ENCODE results near the gene TFEB. TPM values are rescaled to one million over a fixed set of nuclear protein-coding genes. Genes with fewer than 3 reads are reported as not detected.

Gene TFEB
- total and polyA plus RNA-seq, 9 donors: 2.8 to 14.9 (median 8.8) TPM

DNA sequence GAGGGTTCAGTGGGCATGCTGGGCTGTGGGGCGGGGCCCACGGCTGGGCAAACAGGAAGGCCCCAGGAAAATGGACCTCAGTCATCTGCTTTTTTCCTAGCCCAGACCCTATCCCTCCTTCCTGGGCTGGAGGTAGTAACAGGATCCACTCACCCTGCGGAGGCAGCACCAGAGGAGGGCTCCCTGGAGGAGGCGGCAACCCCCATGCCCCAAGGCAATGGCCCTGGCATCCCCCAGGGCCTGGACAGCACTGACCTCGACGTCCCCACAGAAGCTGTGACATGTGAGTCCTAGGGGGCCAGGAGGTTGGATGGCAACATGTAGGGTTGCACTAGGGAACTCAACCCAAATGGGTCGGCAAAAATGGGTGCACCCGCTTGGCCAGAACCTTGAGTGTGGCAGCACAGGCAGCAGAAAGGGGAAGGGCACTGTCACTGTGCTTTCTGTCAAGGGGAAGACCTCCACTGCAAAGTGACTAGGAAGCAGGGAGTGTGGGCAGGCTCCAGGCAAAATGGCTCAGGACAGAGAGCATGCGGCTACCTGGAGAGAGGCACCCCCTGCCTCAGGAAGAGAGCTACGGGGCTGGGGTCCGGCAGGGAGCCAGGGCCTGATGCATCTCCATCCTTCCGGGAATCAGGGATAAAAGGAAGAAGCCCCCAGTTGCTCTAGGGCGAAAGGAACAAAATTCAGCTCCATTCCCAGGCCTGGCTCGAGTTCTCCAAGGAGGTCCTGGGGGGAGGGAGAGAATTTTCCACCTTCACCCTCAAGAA lies 89.2 kb downstream of the TFEB start:
- TF ChIP-seq POLR2A (IDR thresholded peaks at IDR 0.05): no peak
- no peak for TF ChIP-seq EP300 (IDR thresholded peaks at IDR 0.05)
- TF ChIP-seq, protein P1, sequence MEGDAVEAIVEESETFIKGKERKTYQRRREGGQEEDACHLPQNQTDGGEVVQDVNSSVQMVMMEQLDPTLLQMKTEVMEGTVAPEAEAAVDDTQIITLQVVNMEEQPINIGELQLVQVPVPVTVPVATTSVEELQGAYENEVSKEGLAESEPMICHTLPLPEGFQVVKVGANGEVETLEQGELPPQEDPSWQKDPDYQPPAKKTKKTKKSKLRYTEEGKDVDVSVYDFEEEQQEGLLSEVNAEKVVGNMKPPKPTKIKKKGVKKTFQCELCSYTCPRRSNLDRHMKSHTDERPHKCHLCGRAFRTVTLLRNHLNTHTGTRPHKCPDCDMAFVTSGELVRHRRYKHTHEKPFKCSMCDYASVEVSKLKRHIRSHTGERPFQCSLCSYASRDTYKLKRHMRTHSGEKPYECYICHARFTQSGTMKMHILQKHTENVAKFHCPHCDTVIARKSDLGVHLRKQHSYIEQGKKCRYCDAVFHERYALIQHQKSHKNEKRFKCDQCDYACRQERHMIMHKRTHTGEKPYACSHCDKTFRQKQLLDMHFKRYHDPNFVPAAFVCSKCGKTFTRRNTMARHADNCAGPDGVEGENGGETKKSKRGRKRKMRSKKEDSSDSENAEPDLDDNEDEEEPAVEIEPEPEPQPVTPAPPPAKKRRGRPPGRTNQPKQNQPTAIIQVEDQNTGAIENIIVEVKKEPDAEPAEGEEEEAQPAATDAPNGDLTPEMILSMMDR (IDR thresholded peaks at IDR 0.05): no peak
- no peak for DNase-seq
- peaks cover 2% of the 10 kb centered on the region for H3K4me1 ChIP-seq (ENCODE audit: insufficient read depth)
- no peak overlapping the region for H3K27ac ChIP-seq
- WGBS, 3 donors: 83 to 87% (median 84%) methylated on average over 10 to 14 of the region's 14 CpGs
- no peaks in the 10 kb centered on the region for H3K27me3 ChIP-seq
- no peak overlapping the region for H3K4me3 ChIP-seq
- no peaks in the 10 kb centered on the region for H3K36me3 ChIP-seq
- intact Hi-C loops (cut with DNase I): no loop called here
- H3K9me3 ChIP-seq: no peaks in the 10 kb centered on the region

DNA sequence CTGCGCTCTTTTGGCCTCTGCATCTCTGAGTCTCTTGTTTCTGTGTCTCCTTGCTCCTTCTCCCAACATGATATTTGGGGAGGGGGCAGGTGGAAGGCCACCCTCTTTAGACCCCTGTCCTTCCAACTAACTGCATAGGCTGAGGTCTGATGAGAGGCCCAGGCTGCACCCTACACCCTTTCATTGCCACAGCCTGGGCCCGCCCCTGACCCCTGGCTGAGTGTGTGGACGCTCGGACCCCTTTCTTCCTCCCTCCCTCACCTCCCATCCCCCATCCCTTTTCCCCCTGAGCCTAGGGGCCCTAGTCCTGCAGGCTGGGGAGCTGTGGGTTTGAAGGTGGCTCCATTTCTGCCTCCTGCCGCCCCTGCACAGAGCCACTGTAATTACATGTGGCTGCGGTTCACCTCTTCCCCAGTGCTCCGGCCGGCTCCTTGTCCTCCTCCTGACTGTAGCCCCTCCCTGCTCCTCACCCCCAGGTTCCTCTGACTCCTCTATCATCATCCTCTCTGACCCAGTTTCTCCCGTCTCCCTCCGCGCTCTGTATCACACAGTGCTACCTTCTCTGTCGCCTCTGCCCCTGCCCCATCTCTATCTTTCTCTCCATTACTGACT lies 90.3 kb downstream of the TFEB start:
- intact Hi-C loops (cut with DNase I): no loop called here
- peaks cover 2% of the 10 kb centered on the region for H3K4me1 ChIP-seq (ENCODE audit: insufficient read depth)
- 76 to 79% (median 78%) methylated on average over 12 of the region's 12 CpGs for WGBS, 3 donors
- H3K9me3 ChIP-seq: no peaks in the 10 kb centered on the region
- no peak overlapping the region for H3K27ac ChIP-seq
- H3K36me3 ChIP-seq: no peaks in the 10 kb centered on the region
- no peak for DNase-seq
- TF ChIP-seq, protein P1 (IDR thresholded peaks at IDR 0.05): no peak
- no peak for TF ChIP-seq EP300 (IDR thresholded peaks at IDR 0.05)
- TF ChIP-seq POLR2A (IDR thresholded peaks at IDR 0.05): no peak
- H3K27me3 ChIP-seq: no peaks in the 10 kb centered on the region
- no peak overlapping the region for H3K4me3 ChIP-seq

DNA sequence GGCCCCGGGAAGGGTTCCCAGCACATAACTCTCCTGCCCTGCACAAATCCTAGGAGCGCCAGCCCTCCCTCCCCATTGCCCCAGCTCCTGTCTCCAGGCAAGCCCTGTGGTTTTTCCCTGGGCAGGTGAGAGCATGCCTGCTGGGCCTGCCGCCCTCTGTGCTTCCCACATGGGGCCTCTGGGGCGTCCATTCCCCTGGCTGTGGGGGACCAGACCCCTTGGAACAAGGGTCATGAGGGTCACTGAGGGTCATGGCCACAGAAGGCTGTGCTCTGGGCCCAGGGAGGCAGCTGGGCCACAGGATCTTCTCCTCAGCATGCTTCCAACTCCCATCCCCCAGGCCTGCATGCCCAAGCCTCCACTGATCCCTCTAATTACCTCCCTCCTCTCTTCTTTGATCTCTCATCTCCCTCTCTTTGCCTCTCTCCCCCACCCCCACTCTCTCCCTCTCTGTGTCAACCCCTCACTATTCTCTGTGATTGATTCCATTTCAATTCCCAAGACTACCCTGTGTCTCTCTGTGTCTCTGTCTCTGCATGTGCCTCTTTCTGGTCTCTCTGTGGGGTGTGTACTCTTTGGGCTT lies 91.0 kb downstream of the TFEB start:
- DNase-seq: no peak
- no peak overlapping the region for H3K4me3 ChIP-seq
- no peak overlapping the region for H3K27ac ChIP-seq
- H3K4me1 ChIP-seq (ENCODE audit: insufficient read depth): peaks cover 5% of the 10 kb centered on the region
- H3K36me3 ChIP-seq: no peaks in the 10 kb centered on the region
- intact Hi-C loops (cut with DNase I): no loop called here
- H3K27me3 ChIP-seq: no peaks in the 10 kb centered on the region
- TF ChIP-seq, protein P1 (IDR thresholded peaks at IDR 0.05): no peak
- no peak for TF ChIP-seq POLR2A (IDR thresholded peaks at IDR 0.05)
- no peak for TF ChIP-seq EP300 (IDR thresholded peaks at IDR 0.05)
- WGBS, 3 donors: 77 to 81% (median 78%) methylated on average over 4 of the region's 4 CpGs
- no peaks in the 10 kb centered on the region for H3K9me3 ChIP-seq

DNA sequence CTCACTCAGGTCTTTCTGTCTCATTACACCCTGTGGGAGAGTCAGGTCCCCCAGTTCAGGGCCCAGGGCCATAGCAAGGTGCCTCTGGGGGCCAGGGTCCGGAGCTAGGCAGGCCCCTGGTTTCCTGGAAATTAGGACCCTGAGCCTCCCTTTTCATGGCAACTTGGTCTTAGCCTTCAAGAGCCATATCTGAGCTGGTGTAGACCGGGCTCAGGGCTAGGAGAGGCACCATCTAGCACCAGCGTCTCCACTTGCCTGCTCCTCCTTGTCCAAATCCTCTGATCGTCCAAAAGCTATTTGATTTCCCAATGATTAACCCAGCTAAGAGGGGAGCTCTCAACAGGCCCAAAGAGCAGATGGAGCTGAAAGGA lies 91.5 kb downstream of the TFEB start:
- no peak for DNase-seq
- H3K9me3 ChIP-seq: no peaks in the 10 kb centered on the region
- intact Hi-C loops (cut with DNase I): no loop called here
- H3K36me3 ChIP-seq: no peaks in the 10 kb centered on the region
- no peak overlapping the region for H3K4me3 ChIP-seq
- 88 to 91% (median 90%) methylated on average over 4 of the region's 4 CpGs for WGBS, 3 donors
- no peak overlapping the region for H3K27ac ChIP-seq
- H3K27me3 ChIP-seq: no peaks in the 10 kb centered on the region
- no peak for TF ChIP-seq POLR2A (IDR thresholded peaks at IDR 0.05)
- TF ChIP-seq, protein P1 (IDR thresholded peaks at IDR 0.05): no peak
- no peak for TF ChIP-seq EP300 (IDR thresholded peaks at IDR 0.05)
- H3K4me1 ChIP-seq (ENCODE audit: insufficient read depth): peaks cover 5% of the 10 kb centered on the region

Measured in ovary (tissue), 9 donors.